Epithelial cell of esophagus (primary cell): Measurements from ENCODE around the gene SMIM23.
A peak's percentile ranks its signal among the peaks of the same experiment; 100 is the strongest.

ENCODE experiments used
- DNase-seq: peaks from one replicate; pipeline ENCODE4 v3.0.0; 2010; ENCODE audit warnings: low read depth
- H3K4me3 ChIP-seq: 2 replicates; pipeline ENCODE4 v1.5.1; 2011; ENCODE audit warnings: mild to moderate bottlenecking, low read length, control low read depth
- CTCF ChIP-seq: IDR thresholded peaks from 2 replicates; pipeline ENCODE4 v1.5.1; 2011; ENCODE audit warnings: low read depth, mild to moderate bottlenecking, low read length, control low read depth, inconsistent platforms; ENCODE audit not compliant: insufficient read depth; ENCODE audit errors: missing control alignments

The SMIM23 gene

DNA sequence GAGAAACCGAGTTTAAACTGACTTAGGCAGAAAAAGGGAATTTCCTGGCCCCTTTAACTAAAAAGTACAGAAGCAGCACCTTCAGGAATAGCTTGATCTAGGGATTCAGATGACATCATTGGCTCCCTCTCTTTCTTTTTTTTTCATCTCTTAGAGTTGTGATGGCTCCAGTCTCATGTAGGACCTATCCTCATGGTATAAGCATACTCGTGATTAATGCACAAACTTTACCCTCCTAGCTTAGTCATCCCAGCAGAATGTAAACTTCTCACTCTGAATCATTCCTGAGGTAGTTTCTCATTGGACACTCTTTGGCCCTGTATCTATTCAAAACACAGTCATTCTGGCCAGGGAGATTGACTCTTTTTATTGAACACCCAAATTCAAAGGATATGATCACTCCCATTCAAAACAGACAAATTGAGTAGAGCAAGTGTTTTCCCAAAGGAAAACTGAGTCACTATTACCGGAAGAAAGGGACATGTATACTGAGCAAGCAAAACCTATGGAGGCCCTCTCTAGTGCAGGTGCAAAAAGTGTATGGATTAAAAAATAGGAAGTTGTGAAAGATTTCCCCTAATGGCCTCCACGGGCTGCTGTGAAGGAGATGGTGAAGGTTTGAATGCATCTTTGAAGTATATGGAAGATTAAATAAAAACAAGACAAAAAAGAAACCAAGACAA is 27.6 kb upstream of the SMIM23 start:
- DNase-seq: peak; percentile 94
- H3K4me3 ChIP-seq: no peak overlapping the region
- TF ChIP-seq CTCF: no peak

DNA sequence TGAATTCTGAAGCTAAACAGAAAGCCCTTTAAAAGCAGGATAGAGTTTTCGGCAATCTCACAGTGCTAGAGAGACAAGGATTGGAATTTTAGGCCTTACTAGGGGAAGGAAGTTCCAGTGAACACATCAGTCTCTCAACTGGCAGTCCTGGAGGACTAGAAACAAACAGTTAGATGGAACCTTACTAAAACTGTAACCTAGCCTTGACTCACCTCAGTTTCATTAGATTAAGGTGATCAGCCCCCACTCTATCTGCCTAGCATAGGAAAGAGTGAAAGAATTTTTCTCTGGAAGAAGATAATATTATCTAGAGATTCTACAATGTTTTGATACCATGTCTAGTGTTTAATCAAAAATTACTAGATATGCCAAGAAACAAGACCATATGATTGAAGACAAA is 25.8 kb upstream of the SMIM23 start:
- no peak overlapping the region for H3K4me3 ChIP-seq
- no peak for TF ChIP-seq CTCF

DNA sequence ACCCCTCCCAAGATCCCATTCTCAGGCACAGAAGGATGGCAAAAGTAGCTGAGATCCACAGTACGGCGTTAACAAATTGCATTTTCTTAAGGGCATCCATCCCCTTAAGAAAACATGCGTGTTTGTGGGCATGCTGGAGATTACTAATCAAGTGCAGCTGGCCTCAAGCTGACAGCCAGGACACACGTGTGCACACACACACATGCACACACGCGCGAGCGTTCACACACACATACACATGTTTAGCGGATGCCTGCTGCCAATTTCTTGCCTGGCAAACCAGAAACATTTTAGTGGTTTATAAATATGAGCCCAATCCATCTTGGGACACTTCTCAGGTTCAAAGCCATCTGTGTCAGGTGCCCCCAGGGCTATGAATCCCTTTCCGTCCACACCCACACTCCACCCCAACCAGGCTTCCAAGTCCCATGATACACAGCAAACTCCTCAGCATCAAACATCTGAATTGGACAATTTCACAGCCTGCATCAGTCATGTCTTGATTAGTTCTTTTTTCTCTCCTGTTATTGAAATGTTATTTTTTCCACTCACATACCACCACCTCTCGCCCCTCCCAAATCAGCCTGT is 23.5 kb upstream of the SMIM23 start:
- TF ChIP-seq CTCF: no peak
- DNase-seq: no peak
- no peak overlapping the region for H3K4me3 ChIP-seq

More for the DNA sequence above, 25.8 kb upstream of the SMIM23 start:
- DNase-seq: no peak

- DNase-seq: no peak
- no peak for TF ChIP-seq CTCF
- H3K4me3 ChIP-seq: no peak overlapping the region
Measured at GRCh38 chr5:171762903-171763302, 22.7 kb upstream of the SMIM23 start.

- no peak overlapping the region for H3K4me3 ChIP-seq
- no peak for TF ChIP-seq CTCF
- no peak for DNase-seq
Measured at GRCh38 chr5:171764265-171764664, 21.4 kb upstream of the SMIM23 start.

GRCh38 chr5:171766875-171767274 is 18.7 kb upstream of the SMIM23 start:
- DNase-seq: no peak
- H3K4me3 ChIP-seq: no peak overlapping the region
- no peak for TF ChIP-seq CTCF

GRCh38 chr5:171770153-171770552 is 15.5 kb upstream of the SMIM23 start:
- no peak overlapping the region for H3K4me3 ChIP-seq
- no peak for TF ChIP-seq CTCF
- DNase-seq: no peak
